HG02623 (cell line): ENCODE results near the gene CUL7.
A peak's percentile ranks its signal among the peaks of the same experiment; 100 is the strongest.
"Not testable (repeated sequence)": the region's sequence is repeated elsewhere in the genome, so short reads cannot be mapped to it uniquely, and the experiment has no call there.

Experiments
- ATAC-seq: cut with Tn5 transposase; IDR thresholded peaks from one replicate; pipeline ENCODE4 v1.9.1; 2021; ENCODE audit warnings: moderate library complexity; ENCODE audit not compliant: unreplicated experiment

The CUL7 gene

DNA sequence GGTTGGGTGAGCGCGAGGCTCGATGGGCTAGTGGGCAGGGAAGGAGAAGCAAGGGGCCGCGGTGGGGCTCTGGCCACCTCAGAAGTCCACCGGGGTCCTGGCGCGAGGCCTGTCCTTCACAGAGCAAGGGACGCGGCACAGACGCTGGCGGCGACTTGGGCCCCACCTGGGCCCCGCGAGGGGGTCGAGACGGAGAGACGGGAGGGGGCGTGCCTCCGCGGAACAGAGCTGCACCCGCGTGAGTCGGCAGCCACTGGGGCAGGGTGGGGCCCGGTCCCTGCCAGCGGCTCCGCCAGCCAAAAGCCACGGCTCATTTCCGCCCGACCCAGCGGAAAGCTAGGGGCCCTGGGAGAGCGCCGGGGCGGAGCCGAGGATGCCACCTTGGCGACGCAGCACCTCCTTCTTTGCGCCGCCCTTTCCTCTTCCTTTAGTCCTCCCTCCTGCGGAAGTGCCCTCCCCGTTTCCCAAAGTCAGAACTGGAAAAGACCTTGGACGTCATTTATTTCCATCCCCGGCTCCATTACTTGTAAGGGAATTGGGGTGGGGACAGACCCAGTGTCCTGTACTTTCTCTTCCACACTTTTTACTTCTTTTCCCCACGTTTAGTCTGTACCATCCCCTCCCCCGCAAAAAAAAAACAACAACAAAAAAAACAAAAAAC lies at the start of gene CUL7:
TSS of gene CUL7 (minus strand) at position 307 of the 661 bp plus-strand sequence. CDS start 1,063 bp downstream, outside the sequence.
- ATAC-seq: peak; percentile 88

DNA sequence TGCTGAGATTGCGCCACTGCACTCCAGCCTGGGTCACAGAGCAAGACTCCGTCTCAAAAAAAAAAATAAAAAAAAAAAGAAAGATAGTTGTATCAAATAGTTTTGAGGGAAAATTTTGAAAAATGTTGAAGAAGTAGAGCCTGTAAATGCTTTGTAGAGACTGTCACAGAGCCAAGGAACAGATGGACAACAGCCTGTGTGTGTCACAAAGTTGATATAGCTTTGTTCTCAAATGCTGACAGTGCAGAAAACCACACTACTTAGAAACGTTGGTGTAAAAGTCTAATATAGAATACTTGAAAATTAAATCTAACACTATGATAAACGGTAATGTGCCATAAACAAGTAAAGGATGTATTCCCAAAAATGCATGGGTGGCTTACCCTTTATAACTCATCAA lies 47.8 kb upstream of the CUL7 start:
- ATAC-seq: no peak

DNA sequence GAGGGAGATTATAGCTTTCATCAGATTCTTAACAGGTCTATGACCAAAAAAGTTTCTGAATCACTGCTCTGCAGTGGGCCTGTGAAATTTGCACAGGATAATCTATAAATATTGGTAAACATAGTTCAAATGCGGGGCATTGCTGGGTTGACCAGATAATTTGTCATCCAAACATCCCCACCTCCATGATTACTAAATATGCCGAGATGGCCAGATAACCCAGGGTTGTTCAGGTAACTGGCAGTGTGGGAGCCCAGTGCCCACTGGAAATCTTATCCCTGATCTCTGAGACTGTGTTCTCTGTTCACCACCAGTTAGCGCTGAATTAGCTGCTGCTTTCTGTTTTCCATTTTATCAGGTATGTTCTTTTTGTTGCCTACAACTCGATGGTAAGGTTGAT lies 43.9 kb upstream of the CUL7 start:
- ATAC-seq: no peak

DNA sequence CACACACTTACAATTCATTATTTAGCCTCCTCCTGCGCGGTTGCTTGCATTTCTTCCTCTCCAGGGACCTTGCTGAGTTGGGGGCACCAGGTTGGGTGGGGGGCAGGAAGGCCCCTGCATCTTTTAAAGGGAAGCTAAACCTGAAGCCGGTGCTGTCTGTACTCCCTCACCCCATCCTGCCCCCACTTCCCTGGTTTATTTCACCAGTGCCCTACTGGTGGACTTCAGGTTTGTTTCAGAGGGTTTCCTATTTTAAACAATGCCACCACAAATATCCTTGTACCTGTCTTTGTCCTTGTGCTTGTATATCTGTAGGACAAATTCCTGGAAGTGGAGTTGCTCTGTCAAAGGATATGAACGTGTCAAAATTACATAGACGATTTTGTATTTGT lies 43.4 kb upstream of the CUL7 start:
- ATAC-seq: no peak

DNA sequence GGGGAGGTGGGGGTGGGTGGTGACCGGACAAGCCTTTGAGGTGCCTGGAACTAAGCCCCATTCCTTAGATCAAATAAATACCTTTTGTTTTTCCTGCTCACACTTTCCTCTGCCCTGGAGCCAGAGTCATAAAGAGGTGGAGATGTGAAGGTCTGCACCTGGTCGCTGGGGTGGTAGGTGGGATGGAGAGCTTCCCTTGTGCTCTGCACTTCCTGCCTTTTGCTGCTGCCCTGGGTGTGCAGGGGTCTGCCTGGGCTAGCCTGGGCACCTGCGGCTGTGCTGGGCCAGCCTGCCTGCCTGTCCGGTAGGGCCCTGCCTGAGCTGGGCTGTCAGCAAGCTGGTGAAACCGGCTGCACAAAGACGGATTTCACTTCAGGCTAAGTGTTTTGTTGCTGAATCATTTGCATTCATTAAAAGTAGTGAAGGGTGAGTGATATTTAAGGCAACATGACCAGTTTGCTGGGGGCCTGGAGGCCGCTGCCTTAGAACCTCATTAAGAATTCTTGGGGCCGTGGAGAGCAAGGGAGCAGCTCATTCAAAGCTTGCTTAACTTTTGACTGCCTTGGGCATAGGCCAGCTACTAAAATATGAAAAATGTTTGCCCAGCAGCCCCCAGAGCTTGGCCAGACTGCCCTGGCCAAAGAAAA lies 42.9 kb upstream of the CUL7 start:
- ATAC-seq: no peak

DNA sequence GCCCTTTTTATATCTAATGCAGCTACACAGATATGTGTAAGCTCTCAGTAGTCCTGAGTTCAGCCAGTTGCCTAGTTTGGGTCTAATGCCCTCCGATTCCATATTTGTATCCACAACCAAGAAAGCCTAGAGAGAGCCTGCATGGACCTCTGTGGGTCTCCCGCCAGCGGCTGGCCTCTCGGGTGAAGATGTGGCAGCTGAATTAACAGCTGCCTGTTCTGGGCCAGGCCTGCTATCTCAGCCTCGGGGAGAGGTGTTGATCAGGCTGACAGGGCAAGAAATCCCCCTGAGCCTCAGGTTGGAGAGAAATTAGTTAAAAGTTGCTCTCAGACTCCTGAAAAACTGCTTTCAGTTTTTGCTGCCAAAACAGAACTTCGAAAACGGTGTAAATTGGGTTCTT lies 42.3 kb upstream of the CUL7 start:
- no peak for ATAC-seq

DNA sequence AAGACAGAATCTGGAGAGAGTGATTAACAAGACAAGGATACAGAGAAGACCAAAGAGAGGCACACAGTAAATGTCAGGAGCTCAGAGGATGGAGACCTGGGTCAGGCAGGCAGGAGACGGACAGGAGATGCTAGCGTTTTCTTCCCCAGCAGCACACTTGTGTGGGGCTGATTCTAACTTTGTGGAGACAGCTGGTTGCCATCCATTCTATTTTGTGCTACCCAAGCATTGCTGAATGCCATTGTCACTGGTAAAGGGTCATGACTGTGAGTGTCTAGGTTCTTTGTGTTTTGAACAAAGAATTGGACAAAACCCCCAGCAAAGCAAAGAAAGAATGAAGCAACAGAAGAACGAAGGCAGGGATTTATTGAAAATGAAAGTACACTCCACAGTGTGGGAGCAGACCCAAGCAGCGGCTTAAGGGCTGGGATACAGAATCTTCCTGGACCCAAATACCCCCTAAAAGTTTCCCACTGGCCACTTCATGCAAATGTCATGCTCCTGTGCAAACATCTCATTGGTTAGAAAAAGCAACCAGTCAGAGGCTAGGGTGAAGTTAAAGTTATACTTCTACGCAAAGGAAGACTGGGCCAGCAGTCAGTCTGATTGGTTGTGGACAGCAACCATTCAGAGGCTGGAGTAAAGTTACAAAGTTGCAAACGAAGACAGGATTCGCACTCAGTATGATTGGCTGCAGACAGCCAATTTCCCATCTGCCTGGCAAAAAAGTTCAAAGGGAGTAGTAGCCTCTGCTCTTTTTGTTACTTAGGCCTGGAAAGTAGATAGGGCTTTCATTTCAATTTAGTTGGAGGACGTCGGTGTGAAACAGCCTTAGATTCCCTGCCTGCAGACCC lies 40.0 kb upstream of the CUL7 start:
- no peak for ATAC-seq

DNA sequence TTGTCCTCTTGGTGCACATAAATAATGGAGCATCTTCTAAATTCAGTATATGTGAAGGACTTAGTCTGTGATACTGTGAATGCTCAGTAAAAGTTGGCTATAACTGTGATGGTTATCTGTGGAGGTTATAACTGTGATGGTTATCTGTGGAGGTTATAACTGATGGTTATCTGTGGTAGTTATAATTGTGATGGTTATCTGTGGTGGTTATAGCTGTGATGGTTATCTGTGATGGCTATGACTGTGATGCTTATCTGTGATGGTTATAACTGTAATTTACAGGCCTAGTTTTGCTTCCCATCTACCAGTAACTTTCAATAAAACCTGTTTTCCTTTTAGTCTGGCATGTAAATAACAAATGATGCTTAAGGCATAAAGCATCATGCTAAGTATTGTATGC lies 39.0 kb upstream of the CUL7 start:
- ATAC-seq: no peak

DNA sequence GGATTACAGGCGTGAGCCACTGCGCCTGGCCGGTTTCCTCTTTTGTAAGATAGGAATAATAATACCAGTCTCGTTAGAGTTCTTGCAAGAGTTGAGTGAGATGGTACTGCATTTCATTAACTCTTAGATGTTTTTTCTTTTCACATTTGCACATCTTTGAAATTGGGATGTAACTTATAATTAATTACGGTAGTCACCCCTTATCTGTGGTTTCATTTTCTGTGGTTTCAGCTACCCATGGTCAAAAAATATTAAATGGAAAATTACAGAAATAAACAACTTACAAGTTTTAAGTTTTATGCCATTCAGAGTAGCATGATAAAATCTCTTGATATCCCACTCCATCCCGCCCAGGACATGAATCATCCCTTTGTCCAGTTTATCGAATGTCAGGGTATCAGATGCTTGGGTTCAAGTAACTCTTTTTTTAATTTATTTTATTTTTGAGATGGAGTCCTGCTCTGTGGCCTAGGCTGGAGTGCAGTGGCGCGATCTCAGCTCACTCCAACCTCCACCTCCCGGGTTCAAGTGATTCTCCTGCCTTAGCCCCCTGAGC lies 37.9 kb upstream of the CUL7 start:
- ATAC-seq: no peak

DNA sequence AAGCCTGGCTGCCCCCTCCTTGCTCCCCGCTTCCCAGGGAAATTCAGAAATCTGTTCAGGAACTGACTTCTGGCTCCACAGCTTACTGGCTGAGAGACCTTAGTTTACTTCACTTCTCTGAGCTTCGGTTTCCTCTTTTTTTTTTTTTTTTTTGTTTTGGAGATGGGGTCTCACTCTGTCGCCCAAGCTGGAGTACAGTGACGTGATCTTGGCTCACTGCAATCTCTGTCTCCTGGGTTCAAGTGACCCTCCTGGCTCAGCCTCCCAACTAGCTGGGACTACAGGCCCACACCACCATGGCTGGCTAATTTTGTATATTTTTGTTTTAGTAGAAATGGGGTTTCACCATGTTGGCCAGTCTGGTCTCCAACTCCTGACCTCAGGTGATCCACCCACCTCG lies 37.4 kb upstream of the CUL7 start:
- no peak for ATAC-seq

DNA sequence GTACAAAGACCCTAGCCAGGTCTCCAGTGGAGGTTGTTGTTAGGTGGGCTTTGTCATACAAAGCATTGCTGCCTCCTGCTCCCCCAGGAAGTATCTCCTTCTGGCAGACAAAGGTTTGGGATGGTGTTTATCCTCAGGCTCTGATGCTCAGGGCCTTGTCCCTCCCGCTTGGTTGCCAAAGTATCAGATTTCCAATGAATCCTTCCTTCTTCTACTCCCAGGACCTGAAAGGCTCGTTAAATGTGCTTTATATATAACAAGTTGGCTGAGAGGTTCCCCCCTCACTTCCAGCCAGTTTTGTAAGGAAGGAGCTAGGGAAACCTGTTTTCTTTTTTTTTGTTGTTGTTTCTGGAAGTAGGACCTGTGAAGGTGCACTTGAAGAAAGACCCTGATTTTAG lies 36.9 kb upstream of the CUL7 start:
- ATAC-seq: no peak

DNA sequence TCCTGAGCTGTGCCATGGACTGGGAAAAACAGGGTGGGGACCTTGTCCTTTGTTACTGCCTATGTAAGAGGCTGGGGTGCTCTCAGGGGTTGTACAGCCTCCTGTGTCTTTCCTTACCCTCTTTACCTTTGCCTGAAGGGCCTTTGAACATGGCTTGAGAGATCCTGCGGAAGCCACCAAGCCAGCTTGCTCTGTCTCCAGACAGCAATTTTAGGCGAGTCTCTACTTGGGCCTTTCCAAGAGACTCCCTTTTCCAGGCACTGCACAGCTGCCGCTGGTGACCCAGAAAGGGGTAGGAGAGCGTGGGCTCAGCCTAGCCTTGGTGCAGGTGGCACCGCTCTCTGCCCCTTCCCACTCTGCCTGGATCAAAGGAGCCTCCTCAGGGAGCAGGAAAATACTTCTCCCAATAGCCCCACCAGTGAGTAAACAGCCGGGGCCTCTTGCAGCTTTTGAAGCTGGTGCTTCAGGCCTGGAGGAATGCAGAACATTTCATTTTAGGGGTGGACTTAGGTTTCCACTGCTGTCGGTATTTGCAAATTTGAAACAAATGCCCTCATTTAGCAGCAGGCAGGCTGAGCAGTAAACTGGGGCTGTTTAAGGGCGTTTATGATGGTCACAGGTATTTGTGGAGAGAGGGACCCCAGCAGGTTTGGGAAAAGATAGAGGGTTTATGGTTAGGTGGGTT lies 36.4 kb upstream of the CUL7 start:
- no peak for ATAC-seq

DNA sequence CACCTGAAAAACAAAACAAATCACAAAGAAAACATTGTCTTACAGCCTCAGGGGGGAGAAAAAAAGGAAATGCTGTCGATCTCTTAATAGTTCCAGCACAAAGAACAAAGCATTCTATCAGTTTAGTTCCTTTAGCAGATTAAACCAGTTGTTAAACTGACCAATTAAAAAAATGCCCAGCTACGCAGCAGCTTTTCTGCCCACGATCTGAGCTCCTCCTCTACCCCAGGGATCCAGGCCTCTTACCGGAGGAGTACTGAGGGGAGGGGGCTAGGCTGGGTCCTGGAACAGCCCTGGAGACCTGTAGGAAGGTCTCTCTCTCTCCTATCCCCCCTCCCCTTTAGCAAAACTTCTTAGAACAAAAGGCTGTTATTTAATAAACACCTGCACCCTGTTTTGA lies 35.8 kb upstream of the CUL7 start:
- no peak for ATAC-seq

DNA sequence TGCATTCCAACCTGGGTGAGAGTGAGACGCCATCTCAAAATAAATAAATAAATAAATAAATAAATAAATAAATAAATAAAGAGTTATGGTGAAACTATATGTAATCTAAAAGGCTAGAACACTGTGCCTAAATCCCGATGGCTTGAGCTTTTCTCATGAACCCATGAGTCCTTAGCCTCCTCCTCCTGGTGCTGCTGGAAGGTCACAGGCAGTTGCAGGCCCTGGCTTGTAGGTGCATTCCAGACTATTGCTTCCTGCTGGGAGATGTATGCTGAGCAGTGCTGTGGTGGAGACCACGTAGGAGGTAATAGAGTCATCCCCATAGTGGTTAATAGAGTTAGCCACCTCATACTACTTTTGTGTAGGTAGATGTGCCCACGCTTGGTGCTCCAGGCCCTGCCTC lies 35.0 kb upstream of the CUL7 start:
- no peak for ATAC-seq

DNA sequence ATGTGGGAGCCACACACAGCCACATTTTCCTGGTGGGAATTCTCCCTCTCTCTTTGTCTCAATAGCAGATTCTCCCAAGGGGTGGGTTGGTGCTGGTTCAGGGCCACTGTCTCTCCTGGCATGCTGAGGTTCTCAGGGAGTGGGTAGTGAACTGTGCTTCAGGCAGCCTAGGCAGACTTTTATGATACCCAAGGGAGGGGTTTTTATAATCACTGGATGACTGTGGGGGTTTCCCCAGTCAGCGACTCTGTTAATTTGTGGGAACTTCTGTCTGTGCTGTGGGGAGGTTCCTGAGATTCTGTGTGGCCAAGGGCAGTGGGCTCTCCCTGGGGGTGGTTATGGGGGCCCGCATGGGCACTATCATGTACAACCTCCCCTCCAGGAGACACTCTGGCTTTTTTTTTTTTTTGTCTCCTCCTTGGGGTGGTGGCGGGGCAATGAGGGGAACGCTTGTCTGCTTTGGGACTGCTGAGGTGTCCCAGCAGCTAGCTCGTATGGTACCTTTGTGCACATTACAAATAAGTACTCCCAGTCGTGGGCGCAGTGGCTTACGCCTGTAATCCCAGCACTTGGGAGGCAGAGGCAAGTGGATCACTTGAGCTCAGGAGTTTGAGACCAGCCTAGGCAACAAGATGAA lies 32.5 kb upstream of the CUL7 start:
- no peak for ATAC-seq

DNA sequence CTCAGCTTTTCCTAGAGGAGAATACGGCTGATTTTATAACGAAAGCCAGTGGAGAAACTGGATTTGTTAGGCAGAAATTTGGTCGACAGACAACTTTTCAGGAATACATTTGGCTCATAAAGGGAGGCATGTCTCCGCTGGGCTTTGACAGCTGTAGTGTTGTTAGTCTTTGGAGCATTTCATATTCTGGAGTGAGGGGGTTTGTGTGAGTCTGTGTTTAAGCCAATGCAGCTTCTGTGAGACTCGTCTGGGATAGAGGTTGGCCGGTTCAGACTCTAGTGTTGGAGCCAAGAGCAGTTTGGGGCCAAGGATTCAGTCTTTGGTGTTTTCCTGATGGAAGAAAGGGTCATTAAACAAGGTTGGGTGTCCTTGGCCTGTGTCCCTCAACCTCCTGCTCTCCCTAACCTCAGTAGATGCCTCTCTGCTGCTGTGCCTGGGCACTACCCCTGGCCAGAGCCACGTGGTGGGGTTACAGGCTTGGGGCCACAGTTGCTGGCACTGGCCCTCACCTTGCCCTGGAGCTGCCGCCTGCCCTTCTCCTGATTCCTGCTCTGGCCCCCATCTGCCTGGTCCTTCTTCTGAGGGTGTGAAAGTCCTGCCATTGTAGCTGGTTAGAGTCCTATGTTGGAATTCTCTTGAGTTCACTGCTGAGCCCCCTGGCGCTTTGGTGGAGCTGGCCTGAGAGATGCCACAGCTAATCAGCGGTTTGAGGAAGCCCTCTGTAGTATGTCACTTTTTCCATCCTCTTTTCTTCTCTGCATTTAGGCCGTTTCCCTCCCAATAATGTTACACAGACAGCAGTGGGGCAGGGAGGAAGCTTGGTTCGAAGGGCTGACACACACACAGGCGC lies 29.4 kb upstream of the CUL7 start:
- ATAC-seq: no peak

DNA sequence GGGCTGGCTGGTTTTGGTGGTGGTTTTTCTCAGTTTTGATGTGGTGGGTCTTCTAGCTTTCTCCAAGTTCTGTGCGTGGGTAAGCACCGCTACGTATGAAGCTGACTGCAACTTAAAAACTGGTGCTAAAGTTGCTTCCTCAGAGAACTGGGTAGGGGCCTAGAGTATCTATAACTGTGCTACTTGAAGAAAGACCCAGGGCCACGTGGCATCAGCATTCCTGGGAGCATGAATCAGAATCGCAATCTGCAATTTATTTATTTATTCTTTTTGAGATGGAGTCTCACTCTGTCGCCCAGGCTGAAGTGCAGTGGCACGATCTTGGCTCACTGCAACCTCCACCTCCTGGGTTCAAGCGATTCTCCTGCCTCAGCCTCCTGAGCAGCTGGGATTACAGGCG lies 28.3 kb upstream of the CUL7 start:
- not testable (repeated sequence) for ATAC-seq

DNA sequence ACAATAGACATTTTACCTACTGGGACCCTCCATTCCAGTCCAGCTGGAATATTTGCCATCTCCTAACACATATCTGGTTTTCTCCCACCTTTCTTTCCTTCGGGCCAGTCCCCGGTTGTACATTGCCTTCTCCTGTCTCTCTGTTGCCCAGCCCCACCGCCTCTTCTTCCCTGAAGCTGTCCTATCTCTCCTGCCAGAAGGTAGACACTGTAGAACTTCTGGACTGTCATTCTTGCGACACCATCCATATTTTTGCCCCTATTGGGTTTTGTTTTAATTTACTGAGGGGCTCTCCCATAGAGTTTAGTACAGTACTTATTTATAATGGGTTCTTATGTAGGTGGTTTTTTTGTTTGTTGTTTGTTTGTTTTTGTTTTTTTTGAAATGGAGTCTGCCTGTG lies 27.4 kb upstream of the CUL7 start:
- no peak for ATAC-seq

DNA sequence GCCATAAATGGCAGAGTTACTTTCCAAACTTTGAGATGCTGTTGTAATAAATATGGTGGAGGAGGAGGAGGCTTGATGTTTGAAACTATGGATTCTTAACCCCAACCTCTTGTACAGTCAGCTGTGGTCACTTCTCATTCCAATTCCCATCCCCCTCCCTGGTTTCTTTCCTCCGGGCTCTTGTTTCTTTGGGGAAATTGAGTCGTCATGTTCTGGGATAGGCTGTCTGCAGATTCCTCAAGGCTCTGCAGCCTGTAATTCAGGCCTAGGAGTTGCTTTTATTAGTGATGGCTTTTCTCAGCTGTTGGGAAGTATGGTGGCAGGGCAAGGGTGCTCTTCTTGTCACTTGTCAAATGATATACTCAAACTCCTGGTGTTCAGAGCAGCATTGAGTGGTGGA lies 25.0 kb upstream of the CUL7 start:
- ATAC-seq: no peak

DNA sequence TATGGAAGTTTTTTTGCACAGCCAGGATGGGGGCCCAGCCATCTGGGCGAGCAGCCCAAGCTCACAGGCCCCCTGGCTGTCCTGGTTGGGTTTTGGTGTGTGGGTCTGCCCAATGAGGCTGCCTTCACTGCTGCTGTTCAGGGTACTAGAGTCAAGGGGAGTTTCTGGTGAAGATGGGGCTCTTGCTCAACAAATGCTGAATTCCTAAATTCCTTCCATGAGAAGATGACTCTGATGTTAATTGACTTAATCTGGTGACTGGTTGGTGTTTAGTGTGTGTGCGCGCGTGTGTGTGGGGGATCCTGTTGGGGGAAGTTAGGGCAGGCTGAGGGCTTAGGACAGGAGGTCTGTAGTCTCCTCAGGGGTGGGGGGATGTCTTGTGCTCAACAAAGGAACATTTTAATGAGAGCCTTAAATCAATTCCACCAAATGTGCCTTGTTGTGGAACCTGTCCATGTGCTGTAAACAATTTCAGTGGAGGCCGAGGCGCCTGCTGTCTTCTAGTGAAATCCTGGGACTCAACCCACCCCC lies 24.4 kb upstream of the CUL7 start:
- ATAC-seq: no peak
